Fibroblast of lung (primary cell): ENCODE results near the gene PI4KB. TPM values are rescaled to one million over a fixed set of nuclear protein-coding genes. Genes with fewer than 3 reads are reported as not detected.

ENCODE experiments used
- DNase-seq, 2 donors: peaks; one replicate each; pipeline versions ENCODE4 v3.0.0 to v3.0.0-alpha.2; 2010; ENCODE audit warnings: low read depth in 2 of 2
- H2AFZ ChIP-seq: 2 replicates; pipeline ENCODE4 v1.5.1; 2012; ENCODE audit warnings: low read length, control low read depth, inconsistent platforms
- H3K27ac ChIP-seq: 2 replicates; pipeline ENCODE4 v1.5.1; 2011; ENCODE audit warnings: low read length, control low read depth; ENCODE audit not compliant: insufficient read depth
- H3K27me3 ChIP-seq: 2 replicates; pipeline ENCODE4 v1.5.1; 2011; ENCODE audit warnings: mild to moderate bottlenecking, low read length; ENCODE audit not compliant: control insufficient read depth, insufficient read depth
- H3K36me3 ChIP-seq: 2 replicates; pipeline ENCODE4 v1.5.1; 2011; ENCODE audit warnings: low read length; ENCODE audit not compliant: control insufficient read depth, insufficient read depth
- H3K4me1 ChIP-seq: 2 replicates; pipeline ENCODE4 v1.5.1; 2011; ENCODE audit warnings: low read length; ENCODE audit not compliant: control insufficient read depth, insufficient read depth; ENCODE audit errors: extremely low read depth
- H3K4me2 ChIP-seq: 2 replicates; pipeline ENCODE4 v1.5.1; 2011; ENCODE audit warnings: low read length, control low read depth; ENCODE audit not compliant: insufficient read depth; ENCODE audit errors: extremely low read depth
- H3K4me3 ChIP-seq, 4 experiments: fragments of 200-600 bp in 1 of 4; sonication (generic) in 1 of 4; replicated peaks in 1 of 4; 2 replicates each; pipeline ENCODE4 v1.5.1; 2011 to 2016; ENCODE audit warnings: low read length in 4 of 4, low read depth in 3 of 4, mild to moderate bottlenecking in 3 of 4, control low read depth in 2 of 4, inconsistent platforms in 1 of 4, mixed read lengths in 1 of 4; ENCODE audit not compliant: insufficient read depth in 1 of 4; ENCODE audit errors: control extremely low read depth in 1 of 4
- H3K79me2 ChIP-seq: 2 replicates; pipeline ENCODE4 v1.5.1; 2012; ENCODE audit warnings: mild to moderate bottlenecking, low read length, inconsistent platforms; ENCODE audit not compliant: control insufficient read depth, insufficient read depth
- H3K9ac ChIP-seq: 2 replicates; pipeline ENCODE4 v1.5.1; 2011; ENCODE audit warnings: mild to moderate bottlenecking, low read length, control low read depth; ENCODE audit not compliant: insufficient read depth
- H3K9me3 ChIP-seq: 2 replicates; pipeline ENCODE4 v1.5.1; 2012; ENCODE audit warnings: low read depth, low read length; ENCODE audit not compliant: control insufficient read depth, insufficient read depth
- H4K20me1 ChIP-seq: 2 replicates; pipeline ENCODE4 v1.5.1; 2011; ENCODE audit warnings: low read length; ENCODE audit not compliant: control insufficient read depth, insufficient read depth; ENCODE audit errors: extremely low read depth
- CTCF ChIP-seq, 2 donors: IDR thresholded peaks in 1 of 2; conservative IDR thresholded peaks in 1 of 2; 1 replicate in 1 of 2; 2 replicates in 1 of 2; pipeline ENCODE4 v1.5.1; 2011 to 2012; ENCODE audit warnings: low read length in 2 of 2, control low read depth in 1 of 2, inconsistent platforms in 1 of 2, low read depth in 1 of 2, mild to moderate bottlenecking in 1 of 2
- EZH2 ChIP-seq: IDR thresholded peaks from 2 replicates; pipeline ENCODE4 v1.5.1; 2012; ENCODE audit warnings: low read length, control low read depth, mild to moderate bottlenecking; ENCODE audit errors: missing control alignments
- polyA plus RNA-seq, 2 donors: library from polyadenylated mRNA; depleted of rRNA in 1 of 2; stranded (reverse) in 1 of 2; unstranded in 1 of 2; fragments of >200 nt; gene quantifications; 2 replicates each; pipeline ENCODE4 v1.2.1, GENCODE V29; 2011 to 2012; ENCODE audit warnings: missing spikeins in 1 of 2
- total RNA-seq: library from RNA; depleted of rRNA; stranded (reverse); fragments of >200 nt; gene quantifications from 2 replicates; pipeline ENCODE4 v1.2.1, GENCODE V29; 2014

The PI4KB gene
- total and polyA plus RNA-seq, 2 donors (not counting 1 experiment from before 2014, with no cell fraction given) = 65.7 to 75.4 TPM

- no peaks in the 10 kb centered on the region for H3K4me1 ChIP-seq
- peaks cover under 1% of the 10 kb centered on the region for H3K36me3 ChIP-seq
- H3K9ac ChIP-seq = peak overlapping the region; percentile 89
- no peaks in the 10 kb centered on the region for H3K27me3 ChIP-seq
- H2AFZ ChIP-seq = no peak overlapping the region
- DNase-seq = peak in 1 of 2 donors; percentile 16
- peaks cover 55% of the 10 kb centered on the region for H3K79me2 ChIP-seq
- TF ChIP-seq EZH2 = no peak
- no peak for TF ChIP-seq CTCF (conservative IDR thresholded peaks at IDR 0.05 in 1 of 2, IDR thresholded peaks at IDR 0.05 in 1 of 2; ENCODE audit: low read depth in 1 of 2, low read length in 2 of 2)
- peak overlapping the region; percentile 86 for H3K4me2 ChIP-seq
- H4K20me1 ChIP-seq = no peaks in the 10 kb centered on the region
- peak overlapping the region; percentile 94 for H3K27ac ChIP-seq
- H3K9me3 ChIP-seq = no peaks in the 10 kb centered on the region
- peak overlapping the region; percentile 58 to 100 (median 92) for H3K4me3 ChIP-seq
Measured at GRCh38 chr1:151255381-151255780, 71.8 kb downstream of the PI4KB start.

GRCh38 chr1:151254217-151255213 is 72.7 kb downstream of the PI4KB start, which contains the start of gene PSMD4:
Gene PSMD4 (plus strand): TSS chr1:151254734. CDS start chr1:151254783, 49 bp downstream.
- peak; percentile 95 to 98 for DNase-seq
- H3K4me3 ChIP-seq = peak within 1 kb of the TSS; percentile 58 to 100 (median 92)
- no peaks in the 10 kb centered on the region for H3K27me3 ChIP-seq

More at GRCh38 chr1:151254217-151255213, 72.7 kb downstream of the PI4KB start, which contains the start of gene PSMD4:
- Histone ChIP-seq H3K79me2 (peaks cover 47% of the 10 kb centered on the region), H3K36me3 (peaks cover 3% of the 10 kb centered on the region), H3K9me3 (no peaks in the 10 kb centered on the region), H3K27ac (peak within 1 kb of the TSS; percentile 94), H3K4me1 (no peaks in the 10 kb centered on the region), H4K20me1 (no peaks in the 10 kb centered on the region), H3K4me2 (peak within 1 kb of the TSS; percentile 86), H2AFZ (peak within 1 kb of the TSS; percentile 84), H3K9ac (peak within 1 kb of the TSS; percentile 89)
- TF ChIP-seq CTCF (conservative IDR thresholded peaks at IDR 0.05 in 1 of 2, IDR thresholded peaks at IDR 0.05 in 1 of 2; ENCODE audit: low read depth in 1 of 2, low read length in 2 of 2) (no peak), EZH2 (no peak)
